Measurements from ENCODE around the gene CENPL. TPM values are rescaled to one million over a fixed set of nuclear protein-coding genes. Genes with fewer than 3 reads are reported as not detected.
"Not testable (repeated sequence)": the region's sequence is repeated elsewhere in the genome, so short reads cannot be mapped to it uniquely, and the experiment has no call there.

Gene CENPL
- total RNA-seq, 1 donor from 2014 or later, result 3.2 TPM

GRCh38 chr1:173861731-173862145 lies 37.1 kb upstream of the CENPL start:
- intact Hi-C loops (cut with micrococcal nuclease), result no loop called here
- DNase-seq (no peak), ATAC-seq (no peak)

GRCh38 chr1:173860065-173860464 lies 35.4 kb upstream of the CENPL start:
- DNase-seq (no peak), ATAC-seq (no peak)
- intact Hi-C loops (cut with micrococcal nuclease), result no loop called here

GRCh38 chr1:173859547-173859946 lies 34.9 kb upstream of the CENPL start:
- DNase-seq; intact Hi-C loops (cut with micrococcal nuclease); ATAC-seq: not testable (repeated sequence)

- intact Hi-C loops (cut with micrococcal nuclease), result no loop called here
- DNase-seq (no peak), ATAC-seq (no peak)
Observed at GRCh38 chr1:173857363-173857917, 32.8 kb upstream of the CENPL start.

GRCh38 chr1:173856903-173857302 lies 32.2 kb upstream of the CENPL start:
- intact Hi-C loops (cut with micrococcal nuclease), result no loop called here
- DNase-seq (no peak), ATAC-seq (no peak)

- intact Hi-C loops (cut with micrococcal nuclease), result no loop called here
- no peak for DNase-seq
- no peak for ATAC-seq
Observed at GRCh38 chr1:173856014-173856413, 31.3 kb upstream of the CENPL start.

- ATAC-seq (no peak), DNase-seq (no peak)
- intact Hi-C loops (cut with micrococcal nuclease), result no loop called here
Observed at GRCh38 chr1:173853074-173853473, 28.4 kb upstream of the CENPL start.

- DNase-seq (no peak), ATAC-seq (no peak)
- intact Hi-C loops (cut with micrococcal nuclease), result no loop called here
Observed at GRCh38 chr1:173852105-173852504, 27.4 kb upstream of the CENPL start.

- DNase-seq, result no peak
- intact Hi-C loops (cut with micrococcal nuclease), result no loop called here
- ATAC-seq, result no peak
Observed at GRCh38 chr1:173832748-173833147, 8.1 kb upstream of the CENPL start.

- ATAC-seq, result no peak
- intact Hi-C loops (cut with micrococcal nuclease), result loop anchor here (5.0 to 10.0 kb wide), 2 partner anchors 395 to 573 kb away; no protein-coding TSS in a partner anchor
Observed at GRCh38 chr1:173827611-173828010, 2.9 kb upstream of the CENPL start.

GRCh38 chr1:173823781-173824314 lies 835 bp downstream of the CENPL start:
- intact Hi-C loops (cut with micrococcal nuclease), result loop anchor here (10.0 kb wide), 1 partner anchor 569 kb away; no protein-coding TSS in a partner anchor
- ATAC-seq (no peak), DNase-seq (no peak)

More at GRCh38 chr1:173827611-173828010, 2.9 kb upstream of the CENPL start:
- DNase-seq, result no peak

- intact Hi-C loops (cut with micrococcal nuclease), result loop anchor here (10.0 kb wide), 1 partner anchor 567 kb away; no protein-coding TSS in a partner anchor
- no peak for DNase-seq
- ATAC-seq, result no peak
Observed at GRCh38 chr1:173821680-173822079, 3.0 kb downstream of the CENPL start.

GRCh38 chr1:173818459-173818858 lies 6.2 kb downstream of the CENPL start:
- DNase-seq (no peak), ATAC-seq (no peak)
- intact Hi-C loops (cut with micrococcal nuclease), result no loop called here

- DNase-seq; ATAC-seq; intact Hi-C loops (cut with micrococcal nuclease): not testable (repeated sequence)
Observed at GRCh38 chr1:173813654-173814053, 11.0 kb downstream of the CENPL start.

GRCh38 chr1:173802961-173803360 lies 21.7 kb downstream of the CENPL start:
- intact Hi-C loops (cut with micrococcal nuclease), result no loop called here
- DNase-seq, result no peak
- ATAC-seq, result no peak

- DNase-seq; intact Hi-C loops (cut with micrococcal nuclease); ATAC-seq: not testable (repeated sequence)
Observed at GRCh38 chr1:173799995-173800394, 24.7 kb downstream of the CENPL start.

GRCh38 chr1:173798078-173798477 lies 26.6 kb downstream of the CENPL start:
- intact Hi-C loops (cut with micrococcal nuclease), result no loop called here
- ATAC-seq, result no peak

GRCh38 chr1:173789841-173790240 lies 34.8 kb downstream of the CENPL start:
- intact Hi-C loops (cut with micrococcal nuclease), result no loop called here
- no peak for ATAC-seq
- no peak for DNase-seq

More at GRCh38 chr1:173798078-173798477, 26.6 kb downstream of the CENPL start:
- DNase-seq, result no peak

GRCh38 chr1:173784997-173785396 lies 39.7 kb downstream of the CENPL start:
- intact Hi-C loops (cut with micrococcal nuclease), result no loop called here
- DNase-seq (no peak), ATAC-seq (no peak)

GRCh38 chr1:173779936-173780335 lies 44.7 kb downstream of the CENPL start:
- no peak for DNase-seq
- intact Hi-C loops (cut with micrococcal nuclease), result no loop called here
- ATAC-seq, result no peak

GRCh38 chr1:173775578-173776226 lies 49.0 kb downstream of the CENPL start:
- intact Hi-C loops (cut with micrococcal nuclease), result no loop called here
- DNase-seq (no peak), ATAC-seq (no peak)
